GM23248 (cell line): ENCODE measurements around the gene TBC1D22A.

Source experiments
- EZH2 ChIP-seq: fragments of 200-600 bp; sonication (generic); IDR thresholded peaks from 2 replicates; pipeline ENCODE4 v1.6.1; 2018; ENCODE audit warnings: antibody characterized with exemption, mild to moderate bottlenecking; ENCODE audit not compliant: insufficient read depth, poor library complexity, severe bottlenecking
- EZH2phosphoT487 ChIP-seq: fragments of 200-600 bp; sonication (generic); IDR thresholded peaks from 2 replicates; pipeline ENCODE4 v1.6.1; 2018; ENCODE audit warnings: antibody characterized with exemption, moderate library complexity, mild to moderate bottlenecking, low read depth; ENCODE audit not compliant: insufficient read depth

DNA sequence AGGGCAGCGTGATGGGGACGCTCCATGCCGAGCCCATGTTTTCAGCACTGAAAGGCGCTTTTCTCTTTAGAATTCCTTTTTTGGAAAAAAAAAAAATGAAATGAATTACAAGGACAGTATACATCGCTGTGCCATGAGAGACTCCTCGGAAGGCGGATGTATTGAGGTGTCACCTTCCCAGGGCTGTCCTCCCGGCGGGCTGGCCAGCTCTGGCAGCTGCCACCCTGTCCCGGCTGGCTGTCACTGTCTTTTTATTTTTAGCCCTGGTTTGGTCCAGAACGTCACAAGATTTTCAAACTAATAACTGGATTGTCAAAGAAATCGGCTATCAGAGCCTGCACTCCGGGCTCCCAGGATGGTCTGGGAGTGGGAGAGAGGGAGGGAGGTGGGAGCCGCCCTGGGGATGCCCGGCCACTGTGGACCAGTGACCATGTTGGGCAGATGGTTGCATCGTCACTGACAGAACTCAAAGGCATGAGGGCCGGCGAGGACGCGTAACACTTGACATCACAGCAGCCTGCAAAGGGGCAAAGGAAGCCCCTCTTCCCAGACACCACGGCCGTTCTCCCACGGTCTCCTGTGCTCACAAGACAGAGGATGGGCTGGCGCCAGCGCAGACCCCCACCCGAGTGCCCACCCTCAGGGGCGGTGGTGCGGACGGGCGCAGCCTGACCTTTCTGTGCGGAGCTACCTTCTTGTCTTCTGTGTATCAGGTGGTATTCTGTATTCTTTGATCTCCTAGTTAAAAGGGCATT lies 392.9 kb downstream of the TBC1D22A start:
- TF ChIP-seq EZH2 (no peak), EZH2phosphoT487 (no peak)
